ENCODE data around the gene ZSCAN10. TPM values are rescaled to one million over a fixed set of nuclear protein-coding genes. Genes with fewer than 3 reads are reported as not detected.

Gene ZSCAN10
- total and polyA plus RNA-seq, 2 of the 13 experiments (the other 11 are each of a cell fraction or from before 2014, with no cell fraction given), result not detected

GRCh38 chr16:3123986-3124886, 25.1 kb upstream of the ZSCAN10 start (continued):
- TF ChIP-seq NR0B2 (CRISPR knock-in tag; IDR thresholded peaks at IDR 0.05) (peak; percentile 55), ZNF761 (CRISPR knock-in tag; conservative IDR thresholded peaks at IDR 0.05) (no peak), ZNF263 (CRISPR knock-in tag; IDR thresholded peaks at IDR 0.05) (peak; percentile 77), ZNF407 (CRISPR knock-in tag; IDR thresholded peaks at IDR 0.05; ENCODE audit: not compliant biosample characterization) (peak; percentile 43), ZNF441 (CRISPR knock-in tag; IDR thresholded peaks at IDR 0.05; ENCODE audit: borderline replicate concordance) (no peak), ZMAT5 (CRISPR knock-in tag; IDR thresholded peaks at IDR 0.05; ENCODE audit: borderline replicate concordance, low read depth) (no peak), ZHX1 (CRISPR knock-in tag; IDR thresholded peaks at IDR 0.05; ENCODE audit: low read depth) (no peak; the same call in 1 of the 2 replicates), GPN1 (CRISPR knock-in tag; IDR thresholded peaks at IDR 0.05; ENCODE audit: borderline replicate concordance) (no peak), ZKSCAN1 (IDR thresholded peaks at IDR 0.05; ENCODE audit: low read length) (no peak), MBNL3 (CRISPR knock-in tag; conservative IDR thresholded peaks at IDR 0.05) (no peak), HOXA7 (CRISPR knock-in tag; IDR thresholded peaks at IDR 0.05) (no peak), ZUFSP (CRISPR knock-in tag; IDR thresholded peaks at IDR 0.05; ENCODE audit: borderline replicate concordance) (no peak), FOXC1 (CRISPR knock-in tag; IDR thresholded peaks at IDR 0.05; ENCODE audit: borderline replicate concordance) (peak; percentile 52; the same call in 1 of the 2 replicates), ZNF766 (CRISPR knock-in tag; IDR thresholded peaks at IDR 0.05; ENCODE audit: borderline replicate concordance) (no peak)
